Prostate gland (tissue), 2 donors: Measurements from ENCODE around the gene ARFGAP1. TPM values are rescaled to one million over a fixed set of nuclear protein-coding genes. Genes with fewer than 3 reads are reported as not detected.

Source experiments
- DNase-seq: peaks from one replicate; pipeline ENCODE4 v3.0.0-alpha.2; 2019; ENCODE audit warnings: low spot score
- H3K27ac ChIP-seq, 2 donors: fragments of 200-600 bp; sonication (generic); 2 replicates each; pipeline ENCODE4 v1.5.1; 2017 to 2019
- H3K27me3 ChIP-seq: fragments of 200-600 bp; sonication (generic); replicated peaks from 2 replicates; pipeline ENCODE4 v1.5.1; 2019; ENCODE audit not compliant: insufficient read depth
- H3K36me3 ChIP-seq, 2 donors: fragments of 200-600 bp; sonication (generic); 1 replicate in 1 of 2; 2 replicates in 1 of 2; pipeline versions ENCODE4 v1.5.1 to v1.8.1; 2017 to 2019
- H3K4me1 ChIP-seq: fragments of 200-600 bp; sonication (generic); replicated peaks from 2 replicates; pipeline ENCODE4 v1.5.1; 2019
- H3K4me3 ChIP-seq, 2 donors: fragments of 200-600 bp; sonication (generic); 2 replicates each; pipeline ENCODE4 v1.5.1; 2017 to 2019
- H3K9me3 ChIP-seq: fragments of 200-600 bp; sonication (generic); 2 replicates; pipeline ENCODE4 v1.5.1; 2017
- POLR2A ChIP-seq: fragments of 450-650 bp; IDR thresholded peaks from one replicate; pipeline ENCODE4 v1.6.1; 2016; ENCODE audit warnings: antibody characterized with exemption, mild to moderate bottlenecking
- POLR2AphosphoS5 ChIP-seq: sonication (generic); formaldehyde crosslinking; IDR thresholded peaks from one replicate; pipeline ENCODE4 v1.6.1; 2017; ENCODE audit warnings: antibody characterized with exemption
- WGBS: methylation state at CpG from one replicate; pipeline ENCODE4 v1.1.5; 2018; 5-methylcytosine and 5-hydroxymethylcytosine counted together
- intact Hi-C: fragments of 100-400 bp; cut with DNase I; formaldehyde crosslinking; loops from one replicate; pipeline ENCODE4 v1.14.2; 2022
- microRNA counts, 2 donors: library from miRNA; unstranded; fragments of <30 nt; microRNA quantifications; one replicate each; lab custom pipeline; 2016 to 2017
- microRNA-seq: library from miRNA; unstranded; fragments of <30 nt; microRNA quantifications from one replicate; pipeline ENCODE4, GENCODE V29; 2016
- small RNA-seq, 2 donors: library from RNA; depleted of rRNA; stranded (forward); fragments of <200 nt; gene quantifications; one replicate each; pipeline ENCODE3, GENCODE V24; 2016
- total RNA-seq, 2 donors: library from RNA; depleted of rRNA; stranded (reverse); fragments of >200 nt; gene quantifications; one replicate each; pipeline ENCODE4 v1.1.0, GENCODE V29; 2016
- TF ChIP-seq, protein P1 (sequence below), 4 experiments: fragments of 200-600 bp in 2 of 4; fragments of 450-650 bp in 2 of 4; sonication (generic) in 2 of 4; IDR thresholded peaks; 1 replicate in 3 of 4; 2 replicates in 1 of 4; pipeline ENCODE4 v1.5.1; 2016 to 2019; ENCODE audit warnings: antibody characterized with exemption in 4 of 4, mild to moderate bottlenecking in 2 of 4, moderate library complexity in 2 of 4

Gene ARFGAP1
- total RNA-seq, 2 donors from 2014 or later = 43.6 to 85.6 TPM

DNA sequence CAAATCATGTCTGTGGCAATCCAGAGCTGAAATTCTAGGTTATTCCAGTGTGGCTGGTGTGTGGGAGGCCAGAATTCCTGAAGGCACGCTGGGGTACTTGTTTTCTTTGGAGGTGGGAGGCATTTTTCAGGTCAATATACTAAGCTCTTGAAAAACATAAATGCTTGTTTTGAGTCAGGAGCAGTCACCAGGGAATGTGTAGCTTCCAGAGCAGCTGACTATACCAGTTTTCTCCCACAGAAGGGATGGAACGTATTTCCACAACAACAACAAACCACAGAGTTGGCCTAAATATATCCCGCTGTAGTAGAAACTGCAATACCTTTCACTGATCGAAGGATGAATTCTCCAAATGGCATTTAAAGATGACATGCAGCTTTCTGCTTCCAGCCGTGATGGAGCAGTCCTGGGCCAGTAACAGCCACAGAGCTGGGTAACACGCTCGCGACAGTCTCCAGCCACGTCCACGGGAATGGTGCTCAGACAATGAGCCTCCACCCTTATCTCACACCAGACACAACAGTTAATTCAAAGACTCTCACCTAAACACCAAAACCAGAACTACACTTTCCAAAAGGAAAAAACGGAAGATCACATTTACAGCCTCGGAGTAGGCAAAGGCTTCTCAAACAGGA is 65.3 kb downstream of the ARFGAP1 start:
- 68% methylated on average over 12 of the region's 12 CpGs for WGBS
- DNase-seq = no peak
- peaks cover 3% of the 10 kb centered on the region for H3K27me3 ChIP-seq
- H3K27ac ChIP-seq = no peak overlapping the region
- no peak overlapping the region for H3K4me3 ChIP-seq
- H3K36me3 ChIP-seq = no peaks in the 10 kb centered on the region
- H3K9me3 ChIP-seq = no peaks in the 10 kb centered on the region
- intact Hi-C loops = no loop called here
- TF ChIP-seq POLR2A (no peak), POLR2AphosphoS5 (no peak)
- TF ChIP-seq, protein P1, sequence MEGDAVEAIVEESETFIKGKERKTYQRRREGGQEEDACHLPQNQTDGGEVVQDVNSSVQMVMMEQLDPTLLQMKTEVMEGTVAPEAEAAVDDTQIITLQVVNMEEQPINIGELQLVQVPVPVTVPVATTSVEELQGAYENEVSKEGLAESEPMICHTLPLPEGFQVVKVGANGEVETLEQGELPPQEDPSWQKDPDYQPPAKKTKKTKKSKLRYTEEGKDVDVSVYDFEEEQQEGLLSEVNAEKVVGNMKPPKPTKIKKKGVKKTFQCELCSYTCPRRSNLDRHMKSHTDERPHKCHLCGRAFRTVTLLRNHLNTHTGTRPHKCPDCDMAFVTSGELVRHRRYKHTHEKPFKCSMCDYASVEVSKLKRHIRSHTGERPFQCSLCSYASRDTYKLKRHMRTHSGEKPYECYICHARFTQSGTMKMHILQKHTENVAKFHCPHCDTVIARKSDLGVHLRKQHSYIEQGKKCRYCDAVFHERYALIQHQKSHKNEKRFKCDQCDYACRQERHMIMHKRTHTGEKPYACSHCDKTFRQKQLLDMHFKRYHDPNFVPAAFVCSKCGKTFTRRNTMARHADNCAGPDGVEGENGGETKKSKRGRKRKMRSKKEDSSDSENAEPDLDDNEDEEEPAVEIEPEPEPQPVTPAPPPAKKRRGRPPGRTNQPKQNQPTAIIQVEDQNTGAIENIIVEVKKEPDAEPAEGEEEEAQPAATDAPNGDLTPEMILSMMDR (IDR thresholded peaks at IDR 0.05) = no peak
- no peaks in the 10 kb centered on the region for H3K4me1 ChIP-seq

MicroRNA genes within 50 kb of the gene (microRNA counts, 767-probe panel; counts per million panel counts)
- 0 to 431 counts per million in 2 donors for microRNA hsa-miR-3196 (lab: Ali Mortazavi, UCI)

Small RNA genes within 50 kb of the gene (microRNA-seq; reads per million reads assigned to microRNA genes)
- not detected for gene MIR3196
- 0.34 reads per million for gene MIR4326

Small RNA genes within 50 kb of the gene (small RNA-seq; reads per million reads assigned to genes)
- gene MIR3196 (0 reads per million in 2 donors), gene MIR4326 (0.09 to 0.50 reads per million in 2 donors), gene RNU6-994P (0 reads per million in 2 donors)

Other genes with a start within 250 kb of the ARFGAP1 start
- 10 to 100 TPM; 28.8 to 46.0 TPM for gene YTHDF1, start 56.7 kb upstream of the ARFGAP1 start, total RNA-seq
- gene BIRC7, start 36.9 kb upstream of the ARFGAP1 start, total RNA-seq = not detected
- gene NKAIN4, start 18.4 kb upstream of the ARFGAP1 start, total RNA-seq = 1 to 10 TPM in 1 of 2 donors, not detected in 1; 1.2 TPM
- 1 to 10 TPM in 1 of 2 donors, not detected in 1; 7.1 TPM for gene COL20A1, start 20.4 kb downstream of the ARFGAP1 start, total RNA-seq
- gene CHRNA4, start 88.5 kb downstream of the ARFGAP1 start, total RNA-seq = 1 to 10 TPM in 1 of 2 donors, not detected in 1; 7.2 TPM
- gene KCNQ2, start 199.8 kb downstream of the ARFGAP1 start, total RNA-seq = 10 to 100 TPM in 1 of 2 donors, under 1 TPM in 1; 0.46 to 35.6 TPM
- 10 to 100 TPM; 13.4 to 20.9 TPM for gene EEF1A2, start 226.3 kb downstream of the ARFGAP1 start, total RNA-seq
- gene PPDPF, start 248.0 kb downstream of the ARFGAP1 start, total RNA-seq = 100 to 1,000 TPM; 602 to 609 TPM